ENCODE results near the gene LMNA. TPM values are rescaled to one million over a fixed set of nuclear protein-coding genes. Genes with fewer than 3 reads are reported as not detected.

Gene LMNA
- total and polyA plus RNA-seq, 2 donors (not counting 1 experiment from before 2014, with no cell fraction given) = 19.4 to 28.7 TPM

- H3K4me3 Mint-ChIP-seq = peak overlapping the region; percentile 36
- no peaks in the 10 kb centered on the region for H3K36me3 ChIP-seq (replicated peaks in 1 of 2; ENCODE audit: control extremely low read depth in 1 of 2, control insufficient read depth in 1 of 2, extremely low read depth in 1 of 2, insufficient read depth in 2 of 2, low read length in 1 of 2)
- H3K9ac ChIP-seq (ENCODE audit: low read length) = no peak overlapping the region
- H3K27me3 Mint-ChIP-seq = peaks cover 32% of the 10 kb centered on the region
- H3K27ac ChIP-seq (ENCODE audit: low read length in 2 of 2) = no peak overlapping the region
- H3K4me1 Mint-ChIP-seq = peaks cover 75% of the 10 kb centered on the region
- no peak for TF ChIP-seq CTCF (IDR thresholded peaks at IDR 0.05)
- no peak for TF ChIP-seq EZH2 (IDR thresholded peaks at IDR 0.05; ENCODE audit: borderline replicate concordance, insufficient read depth, low read depth, low read length, poor library complexity, severe bottlenecking)
- no peak for ATAC-seq (ENCODE audit: low read depth)
- ChIA-PET CTCF (interaction anchor here (0.6 to 1.0 kb wide), 2 partner anchors 67 to 143 kb away, joined by 3 to 4 read pairs; no protein-coding TSS in a partner anchor), POLR2A (interaction anchor here (0.7 kb wide), 1 partner anchor 55 kb away, joined by 3 read pairs; the partner anchor contains the start of gene PMF1)
- peaks cover 65 to 83% of the 10 kb centered on the region in 2 donors for H3K4me1 ChIP-seq (ENCODE audit: control insufficient read depth in 2 of 2, insufficient read depth in 2 of 2, low read length in 2 of 2)
- no peaks in the 10 kb centered on the region for H4K20me1 ChIP-seq (ENCODE audit: control insufficient read depth, insufficient read depth, low read length, poor library complexity, severe bottlenecking)
- no peaks in the 10 kb centered on the region for H3K9me3 Mint-ChIP-seq (ENCODE audit: insufficient read depth)
- peak overlapping the region; percentile 27 for H3K4me2 ChIP-seq (replicated peaks; ENCODE audit: low read depth, low read length, poor library complexity, severe bottlenecking)
- H3K27me3 ChIP-seq (replicated peaks in 1 of 4; ENCODE audit: control extremely low read depth in 1 of 4, control insufficient read depth in 3 of 4, insufficient read depth in 4 of 4, low read length in 3 of 4) = peaks cover 0 to 27% (median 7%) of the 10 kb centered on the region in 4 experiments
- H3K27ac Mint-ChIP-seq = no peak overlapping the region
- no peaks in the 10 kb centered on the region for H3K9me3 ChIP-seq (ENCODE audit: control extremely low read depth in 1 of 3, control insufficient read depth in 2 of 3, insufficient read depth in 1 of 3, low read length in 2 of 3)
- 93% methylated on average over 3 of the region's 5 CpGs for WGBS (ENCODE audit: insufficient coverage)
- no peak overlapping the region for H3K4me3 ChIP-seq (ENCODE audit: control extremely low read depth in 1 of 5, extremely low read depth in 1 of 5, insufficient read depth in 1 of 5, low read depth in 2 of 5, low read length in 4 of 5)
- intact Hi-C loops (cut with micrococcal nuclease) = loop anchor here (1.0 kb wide), 1 partner anchor 12 kb away; no protein-coding TSS in a partner anchor
- peaks cover 28% of the 10 kb centered on the region for H3K79me2 ChIP-seq (ENCODE audit: control insufficient read depth, insufficient read depth, low read length)
- DNase-seq = no peak
- H2AFZ ChIP-seq (ENCODE audit: insufficient read depth, low read depth, low read length, poor library complexity, severe bottlenecking) = no peak overlapping the region
Observed at GRCh38 chr1:156157966-156158365, 43.5 kb downstream of the LMNA start.

GRCh38 chr1:156160000-156160742, 45.7 kb downstream of the LMNA start:
- Histone ChIP-seq H2AFZ (ENCODE audit: insufficient read depth, low read depth, low read length, poor library complexity, severe bottlenecking) (peak overlapping the region; percentile 63), H3K36me3 (replicated peaks in 1 of 2; ENCODE audit: control extremely low read depth in 1 of 2, control insufficient read depth in 1 of 2, extremely low read depth in 1 of 2, insufficient read depth in 2 of 2, low read length in 1 of 2) (no peaks in the 10 kb centered on the region), H3K9me3 (ENCODE audit: control extremely low read depth in 1 of 3, control insufficient read depth in 2 of 3, insufficient read depth in 1 of 3, low read length in 2 of 3) (no peaks in the 10 kb centered on the region), H3K4me3 (ENCODE audit: control extremely low read depth in 1 of 5, extremely low read depth in 1 of 5, insufficient read depth in 1 of 5, low read depth in 2 of 5, low read length in 4 of 5) (peak overlapping the region in 1 of 5 experiments; percentile 45), H3K27me3 (replicated peaks in 1 of 4; ENCODE audit: control extremely low read depth in 1 of 4, control insufficient read depth in 3 of 4, insufficient read depth in 4 of 4, low read length in 3 of 4) (peaks cover 0 to 25% (median 7%) of the 10 kb centered on the region in 4 experiments), H4K20me1 (ENCODE audit: control insufficient read depth, insufficient read depth, low read length, poor library complexity, severe bottlenecking) (no peaks in the 10 kb centered on the region), H3K4me2 (replicated peaks; ENCODE audit: low read depth, low read length, poor library complexity, severe bottlenecking) (peak overlapping the region; percentile 80), H3K9ac (ENCODE audit: low read length) (peak overlapping the region; percentile 54), H3K4me1 (ENCODE audit: control insufficient read depth in 2 of 2, insufficient read depth in 2 of 2, low read length in 2 of 2) (peaks cover 47 to 61% of the 10 kb centered on the region in 2 donors), H3K27ac (ENCODE audit: low read length in 2 of 2) (no peak overlapping the region), H3K79me2 (ENCODE audit: control insufficient read depth, insufficient read depth, low read length) (peaks cover 13% of the 10 kb centered on the region)
- WGBS (ENCODE audit: insufficient coverage) = 89% methylated on average over 8 of the region's 13 CpGs
- ATAC-seq (ENCODE audit: low read depth) = no peak
- CTCF ChIA-PET = interaction anchor here (0.6 to 4.0 kb wide), 3 partner anchors 9 to 65 kb away, joined by 3 to 17 read pairs (median 4); no protein-coding TSS in a partner anchor
- intact Hi-C loops (cut with micrococcal nuclease) = no loop called here
- Mint-ChIP-seq H3K9me3 (ENCODE audit: insufficient read depth) (no peaks in the 10 kb centered on the region), H3K27me3 (peaks cover 32% of the 10 kb centered on the region), H3K4me3 (peak overlapping the region; percentile 80), H3K27ac (no peak overlapping the region), H3K4me1 (peaks cover 59% of the 10 kb centered on the region)
- TF ChIP-seq CTCF (IDR thresholded peaks at IDR 0.05) (no peak), EZH2 (IDR thresholded peaks at IDR 0.05; ENCODE audit: borderline replicate concordance, insufficient read depth, low read depth, low read length, poor library complexity, severe bottlenecking) (no peak)
- POLR2A ChIA-PET = no interaction called here
- DNase-seq = peak; percentile 28
